Superior temporal gyrus (tissue), 1 donor: ENCODE measurements around the gene KSR1.

ENCODE experiments used
- DNase-seq: peaks from one replicate; pipeline ENCODE4 v3.0.0-alpha.2; 2016; ENCODE audit errors: extremely low spot score

The KSR1 gene

DNA sequence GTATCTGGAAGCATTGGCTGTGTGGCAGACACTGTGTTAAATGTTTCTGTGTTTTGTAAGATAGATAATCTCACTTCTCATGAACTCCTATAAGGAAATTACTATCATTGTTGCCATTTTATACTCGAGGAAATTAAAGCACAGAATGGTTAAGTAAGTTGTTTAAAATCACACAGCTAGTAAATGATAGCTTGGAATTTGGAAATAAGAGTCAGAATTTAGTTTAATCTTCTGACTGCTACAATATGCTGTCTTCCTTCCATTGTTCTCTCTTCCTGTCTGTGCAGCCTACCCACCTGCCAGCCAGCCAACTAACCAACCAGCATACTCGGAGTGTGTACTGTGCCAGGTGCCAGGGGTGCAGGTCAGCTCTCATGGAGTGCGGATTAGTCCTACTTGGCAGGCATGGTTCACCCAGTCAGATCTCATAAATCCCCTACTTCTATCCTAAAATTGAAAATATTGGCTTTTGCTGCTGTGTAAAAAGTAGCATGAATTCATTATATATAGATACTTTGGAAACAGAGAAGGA, 94.8 kb downstream of the KSR1 start:
- DNase-seq, result no peak

DNA sequence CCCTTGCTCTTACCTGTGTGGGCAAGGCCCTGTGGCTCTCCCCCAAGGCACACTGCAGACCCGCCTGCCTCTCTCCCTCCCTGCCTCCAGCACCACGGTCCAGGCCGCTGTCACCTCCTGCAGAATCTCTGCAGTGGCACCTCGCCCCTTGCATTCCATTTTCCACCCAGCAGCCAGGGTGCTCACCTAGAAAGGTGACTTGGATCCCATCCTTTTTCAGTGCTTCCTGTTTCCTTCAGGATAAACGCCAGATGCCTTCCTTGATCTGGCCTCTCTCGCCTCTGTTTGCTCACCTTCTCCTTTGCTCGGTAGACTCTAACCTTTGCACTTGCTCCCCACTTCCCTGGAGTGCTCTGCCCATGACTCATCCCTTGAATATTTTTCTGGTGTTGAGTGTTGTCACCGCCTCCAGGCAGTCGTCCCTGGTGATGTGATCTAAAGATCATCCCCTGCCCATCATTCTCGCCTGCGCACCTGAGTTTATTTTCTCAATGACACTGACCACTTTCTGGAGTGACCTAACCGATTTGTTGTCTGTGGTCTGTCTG, 95.5 kb downstream of the KSR1 start:
- no peak for DNase-seq

DNA sequence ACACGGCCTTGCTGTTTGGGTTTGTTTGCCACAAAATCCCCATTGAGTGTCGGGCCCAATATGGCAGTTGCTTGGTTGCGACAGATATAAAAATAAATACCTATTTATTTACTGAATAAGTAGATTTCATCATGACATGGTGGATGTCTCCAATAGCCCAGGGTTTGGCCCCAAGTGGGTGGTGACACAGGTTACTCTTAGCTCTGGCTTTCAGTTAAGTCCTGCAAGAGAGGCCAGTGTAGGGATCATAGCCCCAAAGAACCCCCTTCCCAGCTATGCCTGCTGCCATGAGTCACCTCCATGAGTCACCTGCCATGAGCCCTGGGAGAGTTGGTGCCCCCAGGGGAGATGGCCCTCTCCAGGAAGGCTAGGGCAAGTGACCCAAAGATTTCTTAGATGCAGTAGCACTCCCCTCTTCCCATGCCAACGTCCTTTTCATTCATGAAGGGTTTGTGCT, 96.1 kb downstream of the KSR1 start:
- DNase-seq, result no peak

DNA sequence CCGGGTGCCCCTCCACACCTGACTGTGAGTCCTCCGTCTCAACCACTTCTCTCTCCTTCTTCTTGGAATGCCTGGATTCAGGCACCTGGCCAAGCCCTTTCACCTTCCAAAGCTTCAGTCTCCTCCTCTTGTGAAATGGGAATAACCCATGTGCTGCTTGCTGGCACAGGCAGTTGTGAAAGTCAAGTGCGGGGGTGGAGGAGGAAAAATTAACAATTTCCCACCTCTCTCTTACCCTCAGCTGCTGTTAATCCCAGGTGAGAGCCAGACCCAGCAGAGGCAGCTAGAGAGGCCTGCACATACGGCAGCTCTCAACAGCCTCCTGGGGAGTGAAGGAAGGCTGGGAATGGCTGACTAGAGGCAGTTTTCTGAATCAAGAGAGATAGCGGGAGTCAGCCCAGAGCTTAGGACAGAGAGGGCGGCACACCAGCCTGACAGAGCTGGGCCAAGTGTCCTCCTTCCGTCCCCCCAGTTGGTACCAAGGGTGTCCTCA, 96.8 kb downstream of the KSR1 start:
- no peak for DNase-seq

DNA sequence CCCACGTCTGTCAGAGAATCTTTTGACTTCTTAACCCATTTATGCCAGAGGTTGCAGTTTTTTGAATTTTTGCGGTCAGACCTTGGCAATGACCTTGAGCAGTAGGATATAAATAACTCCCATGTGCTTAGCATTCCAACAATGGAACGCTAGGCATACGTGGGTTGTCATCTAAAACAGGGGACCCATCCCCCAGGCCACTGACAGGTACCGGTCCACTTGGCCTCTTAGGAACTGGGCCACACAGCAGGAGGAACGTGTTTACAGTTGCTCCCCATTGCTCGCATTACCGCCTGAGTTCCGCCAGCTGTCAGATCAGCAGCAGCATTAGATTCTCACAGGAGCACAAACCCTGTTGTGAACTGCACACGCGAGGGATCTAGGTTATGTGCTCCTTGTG, 97.9 kb downstream of the KSR1 start:
- no peak for DNase-seq

DNA sequence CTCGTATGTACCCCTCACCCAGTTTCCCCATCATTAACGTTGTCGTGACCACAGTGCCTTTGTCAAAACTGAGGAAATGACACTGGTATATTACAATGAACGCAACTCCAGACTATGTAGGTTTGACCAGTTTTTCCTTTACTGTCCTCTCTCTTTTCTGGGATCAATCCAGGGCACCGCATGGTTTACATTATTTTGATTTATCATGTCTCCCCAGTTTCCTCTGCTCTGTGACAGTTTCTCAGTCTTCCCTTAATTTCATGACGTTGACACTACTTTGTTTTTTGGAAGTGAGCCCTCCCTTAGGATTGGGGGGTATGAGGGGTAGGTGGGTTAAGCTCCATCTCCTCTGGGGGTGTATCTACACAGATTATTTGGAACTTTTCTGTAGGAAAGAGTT, 98.7 kb downstream of the KSR1 start:
- DNase-seq, result no peak

DNA sequence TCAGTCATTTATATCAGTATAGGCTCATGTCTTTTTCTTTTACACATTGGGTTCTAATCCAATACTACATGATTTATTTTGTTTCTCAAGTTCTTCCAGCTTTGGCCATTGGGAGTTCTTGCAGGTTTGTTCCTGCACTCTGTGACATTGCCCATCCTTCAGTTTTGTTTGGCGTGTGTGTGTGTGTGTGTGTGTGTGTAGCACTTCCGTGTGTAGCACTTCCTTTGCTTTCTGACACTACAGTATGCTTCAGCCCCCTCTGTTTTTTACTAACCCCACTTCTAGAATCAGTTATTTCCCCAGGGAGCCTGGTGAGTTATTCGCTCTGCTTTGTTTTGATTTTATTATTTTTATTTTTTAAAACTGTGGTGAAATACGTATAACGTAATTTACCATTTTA, 99.1 kb downstream of the KSR1 start:
- no peak for DNase-seq

DNA sequence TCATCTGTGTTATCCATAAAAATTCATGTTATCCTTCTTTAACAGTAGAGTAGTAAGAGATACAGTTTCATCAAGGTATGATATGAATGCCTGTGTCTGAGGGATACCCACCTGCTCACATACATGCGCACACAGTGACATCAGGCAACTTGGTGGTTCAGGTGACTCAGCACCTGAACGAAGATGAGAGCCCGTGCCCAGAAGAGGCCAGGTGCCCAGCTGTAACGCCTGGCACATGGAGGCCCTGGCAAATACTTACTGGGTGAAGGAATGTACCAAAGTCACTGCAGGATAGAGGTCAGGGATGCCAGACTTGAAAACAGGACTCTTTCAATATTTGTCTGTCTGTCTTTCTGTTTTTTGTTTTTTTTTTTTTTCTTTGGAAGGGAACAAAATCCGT, 102.1 kb downstream of the KSR1 start:
- DNase-seq, result no peak

DNA sequence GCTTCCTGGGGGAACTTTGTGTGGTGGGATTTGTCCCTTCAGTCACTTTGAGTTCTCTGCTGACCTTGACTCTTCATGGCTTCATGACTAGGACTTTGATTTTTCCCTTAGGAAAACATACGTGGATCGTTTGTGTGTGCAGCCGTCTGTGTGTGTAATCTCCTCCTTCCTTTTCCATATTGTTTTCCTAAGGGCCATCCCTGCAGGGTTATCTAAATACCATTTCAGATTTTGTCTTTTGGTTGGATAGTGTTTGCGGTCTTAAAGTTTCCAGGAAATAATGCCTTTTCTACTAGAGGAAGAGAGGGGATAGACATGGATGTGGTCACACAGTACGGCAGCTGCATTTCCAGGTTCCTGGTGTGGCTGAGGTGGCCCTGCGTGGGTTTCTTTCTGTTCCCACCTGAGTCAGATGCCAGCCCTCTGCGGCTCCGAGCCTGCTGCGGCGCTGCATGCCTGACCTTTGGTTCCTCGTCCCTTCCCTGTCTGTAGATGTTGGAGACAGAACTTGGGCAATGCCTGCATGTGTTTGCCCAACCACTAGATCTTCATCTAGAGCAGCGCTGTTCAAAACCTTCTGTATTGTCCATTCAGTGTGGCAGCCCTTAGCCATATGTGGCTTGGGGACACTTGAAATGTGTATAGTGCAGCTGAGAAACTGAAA, 102.7 kb downstream of the KSR1 start:
- DNase-seq, result no peak

DNA sequence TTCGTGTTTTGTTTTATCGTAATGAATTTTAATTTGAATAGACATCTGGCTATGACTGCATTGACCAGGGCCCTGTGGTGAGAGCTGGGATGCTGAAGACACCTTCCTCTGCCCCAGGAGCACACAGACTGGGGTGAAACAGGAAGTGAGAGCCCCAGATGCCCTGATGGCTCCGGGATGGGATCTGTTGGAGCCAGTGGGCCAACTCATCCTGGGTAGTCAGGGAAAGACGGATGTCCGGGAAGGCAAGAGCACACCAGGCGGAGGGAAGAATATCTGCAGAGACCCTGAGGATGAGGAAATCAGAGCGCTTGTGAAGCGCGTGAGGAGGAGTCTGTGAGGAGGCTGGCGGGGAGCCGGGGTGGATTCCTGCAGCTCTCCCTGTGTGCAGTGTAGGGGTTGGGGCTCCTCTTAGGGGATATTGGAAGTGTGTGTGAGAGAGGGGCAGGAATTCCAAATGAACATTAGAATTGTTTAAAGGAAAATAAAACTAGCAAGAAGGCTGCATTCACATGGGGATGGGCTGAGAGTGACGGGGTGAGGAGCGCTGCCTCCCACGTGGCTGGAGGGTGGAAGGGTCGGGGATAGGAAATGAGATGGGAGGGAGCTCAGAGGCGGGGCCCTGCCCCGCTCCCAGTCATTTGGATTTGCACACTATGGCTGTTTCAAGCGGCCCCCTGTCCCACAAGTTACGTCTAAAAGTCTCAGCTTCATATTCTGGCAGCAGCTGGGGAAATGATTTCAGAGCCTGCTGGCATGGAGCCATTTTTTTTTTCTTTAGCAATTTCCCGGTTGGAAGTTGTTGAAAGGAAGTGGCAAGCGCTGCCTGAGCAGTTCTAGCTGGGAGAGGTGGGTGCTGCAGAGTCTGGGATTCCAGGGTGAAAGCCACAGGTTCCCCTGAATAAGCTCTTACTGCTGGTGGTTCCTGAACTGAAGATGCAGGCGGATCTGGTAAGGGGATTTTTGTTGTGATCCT, 103.5 kb downstream of the KSR1 start:
- no peak for DNase-seq

DNA sequence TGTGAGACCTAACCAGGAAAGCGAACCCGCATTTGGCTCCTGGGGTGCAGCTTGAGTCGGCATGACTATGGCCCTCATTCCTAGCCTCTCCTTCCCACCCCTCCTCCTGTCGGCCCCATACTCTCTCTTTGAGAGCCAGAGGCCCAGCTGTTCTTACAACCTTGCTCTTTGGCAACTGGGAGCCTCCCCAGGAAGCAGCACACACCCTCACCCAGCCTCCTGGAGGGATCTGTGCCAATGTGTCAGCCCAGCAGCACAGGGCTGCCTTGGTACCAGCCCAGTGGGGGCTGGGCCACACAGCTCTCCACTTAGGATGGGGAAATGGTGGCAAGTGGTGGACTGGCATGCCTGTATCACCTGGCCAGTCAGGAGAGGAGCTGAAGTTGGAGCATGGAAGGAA, 104.4 kb downstream of the KSR1 start:
- no peak for DNase-seq

DNA sequence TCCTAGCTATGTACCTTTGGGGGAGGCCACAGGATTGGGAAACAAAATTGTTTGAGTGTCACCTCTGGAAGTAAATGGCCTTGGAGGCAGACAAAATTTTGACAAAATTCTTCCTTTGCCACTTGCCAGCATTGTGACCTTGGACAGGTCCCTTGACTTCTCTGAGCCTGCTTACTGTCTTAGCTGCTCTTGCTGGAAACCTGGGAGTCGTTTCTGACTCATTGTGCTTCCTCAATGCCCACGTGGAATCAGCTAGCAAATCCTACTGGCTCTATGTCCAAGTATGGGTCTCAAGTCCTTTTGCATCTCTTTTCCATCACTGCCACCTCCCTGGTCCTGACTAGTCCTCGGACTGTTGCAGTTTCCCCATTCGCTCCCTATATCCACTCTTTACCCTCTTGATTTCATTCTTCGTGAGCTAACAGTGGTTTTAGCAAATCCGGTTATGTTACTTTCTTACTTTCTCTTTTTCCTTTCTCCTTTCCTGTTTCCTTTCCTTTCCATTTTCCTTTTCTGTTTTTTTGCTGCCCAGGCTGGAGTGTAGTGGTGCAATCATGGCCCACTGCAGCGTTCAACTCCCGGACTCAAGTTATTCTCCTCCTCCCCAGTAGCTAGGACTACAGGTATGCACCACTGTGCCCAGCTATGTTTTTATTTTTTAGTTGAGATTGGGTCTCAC, 106.7 kb downstream of the KSR1 start:
- DNase-seq, result no peak

DNA sequence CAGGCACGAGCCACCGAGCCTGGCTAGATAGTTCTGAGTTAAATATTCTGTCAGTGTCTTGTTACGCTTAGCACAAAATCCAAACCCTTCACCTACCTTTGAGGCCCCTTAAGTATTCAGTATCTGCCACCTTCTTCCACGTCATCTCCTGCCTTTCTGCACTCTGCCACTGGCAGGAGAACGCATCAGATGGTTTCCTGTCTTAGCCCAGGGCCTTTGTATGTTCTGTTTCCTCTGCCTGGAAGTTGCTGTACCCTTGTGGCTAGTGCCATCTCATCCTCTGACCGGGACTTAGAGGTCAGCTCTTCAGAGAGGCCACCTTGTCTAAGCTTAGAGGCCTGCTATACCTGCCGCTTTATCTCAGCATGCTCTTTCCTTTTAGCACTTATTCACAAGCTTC, 107.3 kb downstream of the KSR1 start:
- no peak for DNase-seq

DNA sequence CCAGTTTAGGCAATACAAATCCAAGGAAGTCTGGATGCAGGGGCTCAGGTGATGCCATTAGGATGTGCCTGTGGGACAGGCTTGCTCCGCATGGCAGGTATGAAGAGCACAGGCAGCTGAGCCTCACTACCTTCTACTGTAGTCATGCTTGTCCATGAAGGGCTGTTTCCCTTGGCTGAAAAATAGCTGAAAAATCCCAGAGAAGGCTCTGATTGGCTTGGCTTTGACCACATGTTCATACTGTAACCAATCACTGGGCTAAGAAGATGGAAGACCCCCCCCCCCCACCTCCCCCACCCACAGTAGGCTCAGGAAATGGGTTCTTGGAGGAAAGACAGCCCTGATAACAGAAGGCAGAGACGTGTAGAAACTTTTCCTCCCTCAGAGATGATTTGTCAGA, 108.2 kb downstream of the KSR1 start:
- no peak for DNase-seq

DNA sequence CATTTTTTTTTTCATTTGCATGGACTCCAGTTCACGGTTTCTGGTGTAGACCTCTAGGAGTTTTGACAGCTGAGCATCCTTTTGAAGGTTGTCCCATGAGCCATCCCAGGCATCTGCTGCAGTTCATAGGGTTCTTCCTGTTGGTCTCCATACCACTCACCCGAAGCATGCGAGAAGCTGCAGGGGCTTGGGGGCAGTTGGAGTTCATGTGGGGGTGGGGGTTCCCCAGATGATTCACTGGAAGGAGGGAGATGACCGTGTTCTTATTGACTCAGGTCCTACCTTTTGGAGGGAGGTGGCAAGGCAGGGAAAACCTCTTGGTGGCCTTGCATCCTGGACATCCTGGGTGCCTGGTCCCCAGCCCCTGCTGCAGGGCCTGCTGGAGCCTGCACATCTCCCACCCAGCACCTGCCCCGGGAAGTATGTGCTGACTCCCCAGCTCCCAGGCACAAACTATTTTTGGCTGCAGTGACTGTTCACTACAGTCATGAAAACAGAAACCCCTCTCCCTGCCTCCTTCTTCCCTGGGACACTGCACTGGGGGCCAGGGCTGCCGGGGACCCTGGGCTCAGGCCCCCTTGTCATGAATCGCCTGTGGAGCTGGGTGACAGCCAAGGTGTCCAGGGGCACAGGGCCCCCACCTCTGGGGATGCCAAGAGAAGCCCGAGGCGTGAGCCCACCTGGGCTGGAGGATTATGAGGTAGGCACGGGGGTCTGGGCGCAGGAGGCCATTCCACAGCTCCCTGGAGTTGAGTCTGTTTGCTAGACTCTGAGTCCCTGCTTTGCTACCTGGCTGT, 109.8 kb downstream of the KSR1 start:
- no peak for DNase-seq

DNA sequence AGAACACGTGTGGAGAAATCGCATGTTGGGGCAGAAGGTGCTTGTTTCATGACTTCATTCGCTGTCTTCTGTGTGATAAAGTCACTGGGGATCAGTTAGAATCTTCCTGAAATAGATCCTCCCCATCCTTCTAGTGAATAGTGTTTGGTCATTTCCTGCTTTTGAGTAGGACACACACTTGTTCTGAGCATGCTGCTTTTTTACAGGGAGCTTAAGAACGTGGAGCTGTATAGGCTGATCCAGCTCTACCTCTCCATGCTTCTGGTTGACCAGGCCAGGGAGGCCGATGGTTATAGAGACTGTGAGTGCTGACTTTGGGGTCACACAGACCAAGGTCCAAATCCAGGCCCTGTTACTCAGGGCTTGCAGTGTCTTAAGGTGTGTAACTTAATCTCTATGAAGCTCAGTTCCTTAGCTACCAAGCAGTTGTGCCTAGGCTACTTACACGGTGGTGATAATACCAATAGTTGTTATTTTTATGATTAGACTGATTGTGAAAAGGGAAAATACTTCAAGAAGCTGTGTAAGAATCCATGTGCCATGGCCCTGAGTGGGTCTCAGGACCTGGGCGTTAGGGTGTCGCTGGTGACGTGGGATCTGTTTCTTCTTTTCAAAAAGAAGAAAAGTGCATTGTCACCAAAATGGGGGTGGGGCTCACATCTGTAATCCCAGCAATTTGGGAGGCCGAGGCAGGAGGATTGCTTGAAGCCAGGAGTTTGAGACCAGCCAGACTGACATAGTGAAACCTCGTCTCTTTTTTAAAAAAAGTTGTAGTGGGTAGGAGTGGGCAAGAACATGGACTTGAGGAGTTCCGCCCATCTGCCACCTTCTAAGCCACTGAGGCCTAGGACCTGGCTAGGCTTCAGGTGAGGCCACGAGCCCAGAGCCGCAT, 110.7 kb downstream of the KSR1 start:
- DNase-seq, result no peak

DNA sequence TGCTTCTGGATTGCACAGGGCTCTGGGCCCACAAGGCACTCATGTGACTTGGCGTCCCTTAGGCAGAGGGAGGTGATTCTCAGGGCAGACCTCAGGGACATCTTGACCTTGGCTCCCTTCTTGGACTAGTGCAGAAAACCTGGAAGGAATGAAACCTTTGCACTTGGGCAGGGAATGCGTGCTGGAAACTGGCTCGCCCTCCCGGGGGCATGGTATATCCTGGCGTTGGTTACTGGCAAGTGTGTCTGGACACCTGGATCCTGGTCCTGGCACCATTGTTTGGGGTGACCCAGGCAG, 111.3 kb downstream of the KSR1 start:
- no peak for DNase-seq

DNA sequence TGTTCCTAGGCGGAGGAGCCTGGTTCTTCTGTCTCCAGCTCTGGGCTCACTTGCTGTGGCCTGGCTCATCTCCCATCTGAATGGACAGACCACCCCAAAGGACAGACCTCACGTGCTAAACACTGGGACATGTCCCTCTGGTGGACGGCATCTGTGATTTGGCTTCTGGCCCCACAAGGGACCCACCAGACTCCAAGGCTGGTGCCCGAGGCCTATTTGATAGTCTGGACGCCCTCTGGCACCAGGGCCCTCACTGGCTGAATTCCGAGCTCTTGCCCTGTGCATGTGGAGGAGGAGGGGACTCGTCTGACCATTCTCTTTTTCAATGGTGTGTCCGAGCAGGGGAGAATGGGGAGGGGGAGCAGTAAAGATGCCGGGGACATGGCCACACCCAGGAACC, 112.0 kb downstream of the KSR1 start:
- no peak for DNase-seq

DNA sequence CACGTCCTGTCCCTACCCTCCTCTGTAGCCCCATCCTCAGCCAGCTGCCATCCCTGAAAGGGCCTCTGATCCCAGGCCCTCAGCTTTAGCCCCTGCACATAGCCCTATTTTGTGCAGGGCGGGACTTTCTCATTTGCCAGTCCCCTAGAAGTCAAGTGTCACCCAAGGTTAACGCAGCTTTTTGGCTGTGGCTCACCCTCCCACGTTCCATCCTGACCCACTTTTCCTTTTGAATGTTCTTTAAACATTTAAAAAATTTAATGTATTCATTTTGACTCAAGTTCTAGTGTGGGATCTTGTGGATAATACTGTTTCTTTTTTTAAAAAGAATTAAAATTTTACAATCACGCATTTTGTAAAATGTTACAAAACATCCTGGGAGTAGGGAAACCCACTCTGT, 112.6 kb downstream of the KSR1 start:
- DNase-seq, result no peak

DNA sequence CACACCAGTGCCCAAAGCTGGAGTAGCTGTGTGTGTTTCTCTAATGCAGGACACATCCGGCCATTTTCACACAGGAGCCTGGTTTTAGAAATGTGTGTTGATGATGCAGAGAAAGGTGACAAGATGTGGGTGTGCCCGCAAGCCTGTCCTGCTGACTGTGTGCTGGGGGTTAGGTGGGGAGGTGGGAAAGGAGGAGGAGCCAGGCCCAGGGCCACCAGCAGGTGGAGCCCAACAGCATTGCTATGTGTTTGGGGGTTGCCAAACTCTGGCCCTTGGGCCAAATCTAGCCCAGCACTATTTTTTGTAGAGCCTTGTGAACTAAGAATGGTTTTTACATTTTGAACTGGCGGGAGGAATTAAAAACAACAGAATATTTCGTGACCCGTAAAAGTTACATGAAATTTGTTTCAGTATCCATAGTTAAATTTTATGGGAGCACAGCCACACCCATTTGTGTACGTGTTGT, 113.0 kb downstream of the KSR1 start:
- no peak for DNase-seq
